Keratinocyte (primary cell): ENCODE results near the gene RNF215. TPM values are rescaled to one million over a fixed set of nuclear protein-coding genes. Genes with fewer than 3 reads are reported as not detected.

ENCODE experiments used
- DNase-seq: peaks from one replicate; pipeline ENCODE4 v3.0.0-alpha.2; 2011; ENCODE audit warnings: low read depth, missing footprints, low spot score
- FAIRE-seq: peaks from 2 replicates; lab custom pipeline; 2011; peaks lifted over from hg19 to GRCh38; lab: Jason Lieb, UNC
- H2AFZ ChIP-seq: 2 replicates; pipeline ENCODE4 v1.6.0; 2012; ENCODE audit warnings: low read length, control low read depth, inconsistent platforms; ENCODE audit not compliant: control insufficient read depth
- H3K27ac ChIP-seq: 2 replicates; pipeline ENCODE4 v1.5.1; 2011; ENCODE audit warnings: low read length; ENCODE audit not compliant: control insufficient read depth, insufficient read depth
- H3K27me3 ChIP-seq: 3 replicates; pipeline ENCODE4 v1.6.0; 2011; ENCODE audit warnings: low read length; ENCODE audit not compliant: control insufficient read depth, insufficient read depth; ENCODE audit errors: extremely low read depth
- H3K36me3 ChIP-seq, 2 experiments: 2 replicates in 1 of 2; 3 replicates in 1 of 2; pipeline ENCODE4 v1.5.1; 2011; ENCODE audit warnings: low read length in 2 of 2, mild to moderate bottlenecking in 1 of 2; ENCODE audit not compliant: control insufficient read depth in 2 of 2, insufficient read depth in 2 of 2; ENCODE audit errors: extremely low read depth in 1 of 2
- H3K4me1 ChIP-seq: 3 replicates; pipeline ENCODE4 v1.5.1; 2011; ENCODE audit warnings: low read length; ENCODE audit not compliant: control insufficient read depth, insufficient read depth; ENCODE audit errors: extremely low read depth
- H3K4me2 ChIP-seq: 3 replicates; pipeline ENCODE4 v1.6.0; 2011; ENCODE audit warnings: low read depth, low read length; ENCODE audit not compliant: control insufficient read depth, insufficient read depth; ENCODE audit errors: extremely low read depth
- H3K4me3 ChIP-seq, 3 experiments: fragments of 200-600 bp in 1 of 3; sonication (generic) in 1 of 3; 2 replicates in 2 of 3; 3 replicates in 1 of 3; pipeline ENCODE4 v1.5.1; 2011 to 2016; ENCODE audit warnings: low read length in 3 of 3, mild to moderate bottlenecking in 3 of 3, control low read depth in 2 of 3, inconsistent platforms in 1 of 3, low read depth in 1 of 3, mixed read lengths in 1 of 3, mixed run types in 1 of 3, moderate library complexity in 1 of 3; ENCODE audit not compliant: control insufficient read depth in 2 of 3, insufficient read depth in 2 of 3; ENCODE audit errors: extremely low read depth in 1 of 3
- H3K79me2 ChIP-seq: 2 replicates; pipeline ENCODE4 v1.6.0; 2012; ENCODE audit warnings: low read length; ENCODE audit not compliant: control insufficient read depth, insufficient read depth
- H3K9ac ChIP-seq: 3 replicates; pipeline ENCODE4 v1.6.0; 2011; ENCODE audit warnings: low read length; ENCODE audit not compliant: control insufficient read depth, insufficient read depth; ENCODE audit errors: extremely low read depth
- H3K9me1 ChIP-seq: 3 replicates; pipeline ENCODE4 v1.6.0; 2011; ENCODE audit warnings: low read length; ENCODE audit not compliant: control insufficient read depth, insufficient read depth; ENCODE audit errors: extremely low read depth
- H3K9me3 ChIP-seq: 2 replicates; pipeline ENCODE4 v1.5.1; 2012; ENCODE audit warnings: low read depth, low read length; ENCODE audit not compliant: control insufficient read depth
- H4K20me1 ChIP-seq: 3 replicates; pipeline ENCODE4 v1.6.0; 2011; ENCODE audit warnings: low read length; ENCODE audit not compliant: control insufficient read depth, insufficient read depth; ENCODE audit errors: extremely low read depth
- CTCF ChIP-seq, 3 experiments: IDR thresholded peaks in 1 of 3; conservative IDR thresholded peaks in 1 of 3; optimal IDR thresholded peaks in 1 of 3; 2 replicates in 2 of 3; 3 replicates in 1 of 3; pipeline versions ENCODE3 to v1.5.1; 2011; ENCODE audit warnings: low read length in 3 of 3, mild to moderate bottlenecking in 3 of 3, moderate library complexity in 2 of 3, control low read depth in 1 of 3, inconsistent platforms in 1 of 3; ENCODE audit not compliant: insufficient read depth in 2 of 3; ENCODE audit errors: extremely low read depth in 1 of 3
- EZH2 ChIP-seq: IDR thresholded peaks from one replicate; pipeline ENCODE4 v1.6.1; 2012; ENCODE audit warnings: inconsistent platforms, mild to moderate bottlenecking, low read length, moderate library complexity
- dilution Hi-C: fragments of 300-500 bp; cut with MboI; formaldehyde crosslinking; loops from one replicate; pipeline ENCODE4 v1.7.0; 2020; ENCODE audit warnings: low sequenced_read_pairs; ENCODE audit not compliant: extremely low pct_ligation_motif_present
- polyA plus RNA-seq, 5 experiments: library from polyadenylated mRNA; depleted of rRNA in 3 of 5; stranded (reverse) in 3 of 5; stranded (forward) in 1 of 5; unstranded in 1 of 5; fragments of >200 nt; gene quantifications; 1 replicate in 1 of 5; 2 replicates in 3 of 5; 3 replicates in 1 of 5; pipeline versions ENCODE4 v1.2.1 to v1.2.3, GENCODE V29; 2011 to 2012; ENCODE audit warnings: missing spikeins in 2 of 5, low read depth in 1 of 5, low replicate concordance in 1 of 5

The RNF215 gene
- polyA plus RNA-seq, 1 donor (not counting 4 experiments of a cell fraction or from before 2014, with no cell fraction given), result 8.3 TPM

- peaks cover 1 to 10% of the 10 kb centered on the region in 2 experiments for H3K36me3 ChIP-seq
- H3K9ac ChIP-seq, result peak overlapping the region; percentile 93
- no peak overlapping the region for H3K27ac ChIP-seq
- H2AFZ ChIP-seq, result no peak overlapping the region
- peaks cover 8% of the 10 kb centered on the region for H4K20me1 ChIP-seq
- FAIRE-seq (no peak), DNase-seq (no peak)
- dilution Hi-C loops, result no loop called here
- H3K4me3 ChIP-seq, result peak overlapping the region in 2 of 3 experiments; percentile 91 to 99
- no peaks in the 10 kb centered on the region for H3K9me3 ChIP-seq
- peaks cover 18% of the 10 kb centered on the region for H3K4me1 ChIP-seq
- H3K9me1 ChIP-seq, result peaks cover 5% of the 10 kb centered on the region
- H3K27me3 ChIP-seq, result no peaks in the 10 kb centered on the region
- H3K79me2 ChIP-seq, result peaks cover 35% of the 10 kb centered on the region
- TF ChIP-seq CTCF (optimal IDR thresholded peaks at IDR 0.05 in 1 of 3, IDR thresholded peaks at IDR 0.05 in 1 of 3, conservative IDR thresholded peaks at IDR 0.05 in 1 of 3; ENCODE audit: extremely low read depth in 1 of 3, insufficient read depth in 2 of 3, low read length in 3 of 3) (no peak), EZH2 (no peak)
- peak overlapping the region; percentile 95 for H3K4me2 ChIP-seq
Measured at GRCh38 chr22:30357650-30358215, 29.5 kb downstream of the RNF215 start.

DNA sequence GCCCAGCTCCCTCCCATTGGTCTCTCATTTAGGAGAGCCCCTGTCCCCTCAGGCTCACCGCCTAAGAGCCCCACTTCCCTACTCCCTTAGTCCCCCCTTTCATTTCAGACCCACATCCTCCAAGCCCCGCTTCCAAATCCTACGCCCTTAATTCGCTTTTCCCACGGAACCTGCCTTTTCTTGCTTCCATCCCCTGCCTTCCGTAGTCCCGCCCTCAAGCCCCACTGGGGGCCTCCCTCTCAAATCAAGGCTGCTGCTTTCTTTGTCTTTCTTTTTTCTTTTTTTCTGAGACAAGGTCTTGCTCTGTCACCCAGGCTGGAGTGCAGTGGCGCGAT lies 30.0 kb downstream of the RNF215 start:
- H3K9me3 ChIP-seq, result no peaks in the 10 kb centered on the region
- peak overlapping the region; percentile 91 for H3K27ac ChIP-seq
- no peak for TF ChIP-seq CTCF (optimal IDR thresholded peaks at IDR 0.05 in 1 of 3, IDR thresholded peaks at IDR 0.05 in 1 of 3, conservative IDR thresholded peaks at IDR 0.05 in 1 of 3; ENCODE audit: extremely low read depth in 1 of 3, insufficient read depth in 2 of 3, low read length in 3 of 3)
- no peak for TF ChIP-seq EZH2
- H4K20me1 ChIP-seq, result peaks cover 8% of the 10 kb centered on the region
- H3K9me1 ChIP-seq, result peaks cover 5% of the 10 kb centered on the region
- H3K36me3 ChIP-seq, result peaks cover 6 to 15% of the 10 kb centered on the region in 2 experiments
- no peaks in the 10 kb centered on the region for H3K27me3 ChIP-seq
- peak overlapping the region; percentile 93 for H3K9ac ChIP-seq
- peak overlapping the region; percentile 91 to 99 (median 95) for H3K4me3 ChIP-seq
- DNase-seq (no peak), FAIRE-seq (no peak)
- dilution Hi-C loops, result no loop called here
- peak overlapping the region; percentile 95 for H3K4me2 ChIP-seq
- H3K79me2 ChIP-seq, result peaks cover 40% of the 10 kb centered on the region
- peak overlapping the region; percentile 97 for H2AFZ ChIP-seq
- peaks cover 18% of the 10 kb centered on the region for H3K4me1 ChIP-seq
